WTC11 (cell line): ENCODE measurements around the gene PPP2R3A. TPM values are rescaled to one million over a fixed set of nuclear protein-coding genes. Genes with fewer than 3 reads are reported as not detected.

Experiments used
- ATAC-seq: fragments of 200-7000 bp; cut with Tn5 transposase; 2 replicates; pipeline ENCODE4 v1.10.0; 2021; ENCODE audit warnings: mild to moderate bottlenecking, moderate library complexity
- CTCF ChIA-PET: fragments of 300-600 bp; sonication (Branson Sonifier 250); formaldehyde crosslinking; loops from one replicate; lab custom pipeline; 2021; ENCODE audit warnings: antibody characterized with exemption; lab: Charles Lee
- POLR2A ChIA-PET: fragments of 350-600 bp; sonication (Branson Sonifier 250); formaldehyde crosslinking; loops from one replicate; lab custom pipeline; 2021; ENCODE audit warnings: antibody characterized with exemption; lab: Charles Lee
- DNase-seq: peaks from one replicate; pipeline ENCODE4 v3.0.0; 2021; ENCODE audit warnings: low spot score
- H3K27ac Mint-ChIP-seq: 2 replicates; pipeline ENCODE4 v1.8.0; 2021; ENCODE audit warnings: mixed read lengths
- H3K27me3 Mint-ChIP-seq: 2 replicates; pipeline ENCODE4 v1.8.0; 2021; ENCODE audit warnings: low read depth, mild to moderate bottlenecking, moderate library complexity, mixed read lengths
- H3K36me3 Mint-ChIP-seq: 2 replicates; pipeline ENCODE4 v1.8.0; 2021; ENCODE audit warnings: mixed read lengths
- H3K4me1 Mint-ChIP-seq: 2 replicates; pipeline ENCODE4 v1.8.0; 2022; ENCODE audit warnings: mixed read lengths
- H3K4me3 Mint-ChIP-seq: 2 replicates; pipeline ENCODE4 v1.8.0; 2021; ENCODE audit warnings: mild to moderate bottlenecking, moderate library complexity, mixed read lengths
- H3K9me3 Mint-ChIP-seq: 2 replicates; pipeline ENCODE4 v1.8.0; 2021; ENCODE audit warnings: mixed read lengths
- E2F4 ChIP-seq: sonication (generic); formaldehyde crosslinking; IDR thresholded peaks from 2 replicates; pipeline ENCODE4 v1.8.1; 2022; ENCODE audit warnings: low read depth, mild to moderate bottlenecking, moderate library complexity, missing genetic modification reagents, borderline replicate concordance
- EMX1 ChIP-seq: fragments of 250-450 bp; sonication (Bioruptor Pico); IDR thresholded peaks from 2 replicates; pipeline ENCODE4 v1.8.0; 2021; ENCODE audit warnings: mild to moderate bottlenecking
- ESRRA ChIP-seq: sonication (generic); formaldehyde crosslinking; IDR thresholded peaks from 2 replicates; pipeline ENCODE4 v1.8.1; 2022; ENCODE audit warnings: mild to moderate bottlenecking, missing genetic modification reagents, borderline replicate concordance
- HMGA2 ChIP-seq: fragments of 250-450 bp; sonication (Bioruptor Pico); IDR thresholded peaks from 2 replicates; pipeline ENCODE4 v1.4.0; 2021; ENCODE audit warnings: mild to moderate bottlenecking, moderate library complexity
- IRF2 ChIP-seq: sonication (generic); formaldehyde crosslinking; IDR thresholded peaks from 2 replicates; pipeline ENCODE4 v1.8.0; 2022; ENCODE audit warnings: low read depth, missing genetic modification reagents, borderline replicate concordance
- NFATC4 ChIP-seq: fragments of 250-450 bp; sonication (Bioruptor Pico); IDR thresholded peaks from 2 replicates; pipeline ENCODE4 v1.9.0; 2021; ENCODE audit warnings: mild to moderate bottlenecking
- NR3C1 ChIP-seq: sonication (generic); formaldehyde crosslinking; conservative IDR thresholded peaks from 2 replicates; pipeline ENCODE4 v1.8.1; 2023; ENCODE audit warnings: low read depth, mild to moderate bottlenecking, missing genetic modification reagents
- RELA ChIP-seq: sonication (generic); formaldehyde crosslinking; IDR thresholded peaks from 2 replicates; pipeline ENCODE4 v1.8.1; 2022; ENCODE audit warnings: missing genetic modification reagents, mild to moderate bottlenecking, borderline replicate concordance
- RORB ChIP-seq: fragments of 250-450 bp; sonication (Bioruptor Pico); IDR thresholded peaks from 2 replicates; pipeline ENCODE4 v1.9.0; 2021; ENCODE audit warnings: mild to moderate bottlenecking
- SP1 ChIP-seq: sonication (generic); formaldehyde crosslinking; conservative IDR thresholded peaks from 2 replicates; pipeline ENCODE4 v1.8.1; 2022; ENCODE audit warnings: missing genetic modification reagents
- TEAD1 ChIP-seq: sonication (generic); formaldehyde crosslinking; IDR thresholded peaks from 2 replicates; pipeline ENCODE4 v1.8.0; 2022; ENCODE audit warnings: mild to moderate bottlenecking, missing genetic modification reagents
- ZNF219 ChIP-seq: sonication (generic); formaldehyde crosslinking; IDR thresholded peaks from 2 replicates; pipeline ENCODE4 v1.8.0; 2023; ENCODE audit warnings: missing genetic modification reagents, mild to moderate bottlenecking, borderline replicate concordance
- ZNF232 ChIP-seq: sonication (generic); formaldehyde crosslinking; IDR thresholded peaks from 2 replicates; pipeline ENCODE4 v1.8.0; 2022; ENCODE audit warnings: mild to moderate bottlenecking, missing genetic modification reagents
- ZNF396 ChIP-seq: fragments of 250-450 bp; sonication (Bioruptor Pico); IDR thresholded peaks from 2 replicates; pipeline ENCODE4 v1.8.0; 2021; ENCODE audit warnings: mild to moderate bottlenecking, moderate library complexity, borderline replicate concordance
- ZNF425 ChIP-seq: fragments of 250-450 bp; sonication (Bioruptor Pico); conservative IDR thresholded peaks from 2 replicates; pipeline ENCODE4 v1.9.0; 2021; ENCODE audit warnings: mild to moderate bottlenecking
- total RNA-seq: library from RNA; stranded (reverse); gene quantifications from 3 replicates; pipeline ENCODE4 v1.2.3, GENCODE V29; 2021
- TF ChIP-seq, protein P1 (sequence below): fragments of 250-450 bp; sonication (Bioruptor Pico); IDR thresholded peaks from 2 replicates; pipeline ENCODE4 v2.1.2; 2022; ENCODE audit warnings: mild to moderate bottlenecking, moderate library complexity
- TF ChIP-seq, protein P2 (sequence below): sonication (generic); formaldehyde crosslinking; IDR thresholded peaks from 2 replicates; pipeline ENCODE4 v1.8.0; 2023; ENCODE audit warnings: missing genetic modification reagents
- TF ChIP-seq, protein P3 (sequence below): sonication (generic); formaldehyde crosslinking; conservative IDR thresholded peaks from 2 replicates; pipeline ENCODE4 v1.8.1; 2022; ENCODE audit warnings: mild to moderate bottlenecking, missing genetic modification reagents
- TF ChIP-seq, protein P4 (sequence below): fragments of 250-450 bp; sonication (Bioruptor Pico); IDR thresholded peaks from 2 replicates; pipeline ENCODE4 v1.9.0; 2021; ENCODE audit warnings: mild to moderate bottlenecking
- TF ChIP-seq, protein P5 (sequence below): sonication (generic); formaldehyde crosslinking; IDR thresholded peaks from 2 replicates; pipeline ENCODE4 v1.8.1; 2023; ENCODE audit warnings: mild to moderate bottlenecking, missing genetic modification reagents, borderline replicate concordance

Gene PPP2R3A
- total RNA-seq, 1 experiment from 2014 or later = 13.1 TPM

GRCh38 chr3:136149667-136150066 lies 184.1 kb downstream of the PPP2R3A start:
- Mint-ChIP-seq H3K27ac (no peak overlapping the region), H3K4me3 (no peak overlapping the region), H3K4me1 (peaks cover 6% of the 10 kb centered on the region; the same call in 1 of the 2 replicates), H3K27me3 (no peaks in the 10 kb centered on the region), H3K9me3 (no peaks in the 10 kb centered on the region), H3K36me3 (peaks cover 19% of the 10 kb centered on the region)
- POLR2A ChIA-PET = no interaction called here
- TF ChIP-seq NR3C1 (no peak), TEAD1 (CRISPR knock-in tag) (no peak), HMGA2 (no peak), ZNF425 (CRISPR knock-in tag) (no peak), ZNF396 (CRISPR knock-in tag) (no peak), ZNF219 (CRISPR knock-in tag) (no peak), SP1 (CRISPR knock-in tag) (no peak), E2F4 (CRISPR knock-in tag) (no peak), EMX1 (no peak), ZNF232 (CRISPR knock-in tag) (no peak), NFATC4 (CRISPR knock-in tag) (no peak), RORB (CRISPR knock-in tag) (no peak), ESRRA (CRISPR knock-in tag) (no peak), IRF2 (CRISPR knock-in tag) (no peak), RELA (CRISPR knock-in tag) (no peak)
- TF ChIP-seq, protein P1, sequence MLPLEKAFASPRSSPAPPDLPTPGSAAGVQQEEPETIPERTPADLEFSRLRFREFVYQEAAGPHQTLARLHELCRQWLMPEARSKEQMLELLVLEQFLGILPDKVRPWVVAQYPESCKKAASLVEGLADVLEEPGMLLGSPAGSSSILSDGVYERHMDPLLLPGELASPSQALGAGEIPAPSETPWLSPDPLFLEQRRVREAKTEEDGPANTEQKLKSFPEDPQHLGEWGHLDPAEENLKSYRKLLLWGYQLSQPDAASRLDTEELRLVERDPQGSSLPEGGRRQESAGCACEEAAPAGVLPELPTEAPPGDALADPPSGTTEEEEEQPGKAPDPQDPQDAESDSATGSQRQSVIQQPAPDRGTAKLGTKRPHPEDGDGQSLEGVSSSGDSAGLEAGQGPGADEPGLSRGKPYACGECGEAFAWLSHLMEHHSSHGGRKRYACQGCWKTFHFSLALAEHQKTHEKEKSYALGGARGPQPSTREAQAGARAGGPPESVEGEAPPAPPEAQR = no peak
- TF ChIP-seq, protein P2, sequence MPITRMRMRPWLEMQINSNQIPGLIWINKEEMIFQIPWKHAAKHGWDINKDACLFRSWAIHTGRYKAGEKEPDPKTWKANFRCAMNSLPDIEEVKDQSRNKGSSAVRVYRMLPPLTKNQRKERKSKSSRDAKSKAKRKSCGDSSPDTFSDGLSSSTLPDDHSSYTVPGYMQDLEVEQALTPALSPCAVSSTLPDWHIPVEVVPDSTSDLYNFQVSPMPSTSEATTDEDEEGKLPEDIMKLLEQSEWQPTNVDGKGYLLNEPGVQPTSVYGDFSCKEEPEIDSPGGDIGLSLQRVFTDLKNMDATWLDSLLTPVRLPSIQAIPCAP = no peak
- TF ChIP-seq, protein P3, sequence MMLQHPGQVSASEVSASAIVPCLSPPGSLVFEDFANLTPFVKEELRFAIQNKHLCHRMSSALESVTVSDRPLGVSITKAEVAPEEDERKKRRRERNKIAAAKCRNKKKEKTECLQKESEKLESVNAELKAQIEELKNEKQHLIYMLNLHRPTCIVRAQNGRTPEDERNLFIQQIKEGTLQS (CRISPR knock-in tag) = no peak
- TF ChIP-seq, protein P4, sequence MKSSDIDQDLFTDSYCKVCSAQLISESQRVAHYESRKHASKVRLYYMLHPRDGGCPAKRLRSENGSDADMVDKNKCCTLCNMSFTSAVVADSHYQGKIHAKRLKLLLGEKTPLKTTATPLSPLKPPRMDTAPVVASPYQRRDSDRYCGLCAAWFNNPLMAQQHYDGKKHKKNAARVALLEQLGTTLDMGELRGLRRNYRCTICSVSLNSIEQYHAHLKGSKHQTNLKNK (CRISPR knock-in tag) = no peak
- TF ChIP-seq, protein P5, sequence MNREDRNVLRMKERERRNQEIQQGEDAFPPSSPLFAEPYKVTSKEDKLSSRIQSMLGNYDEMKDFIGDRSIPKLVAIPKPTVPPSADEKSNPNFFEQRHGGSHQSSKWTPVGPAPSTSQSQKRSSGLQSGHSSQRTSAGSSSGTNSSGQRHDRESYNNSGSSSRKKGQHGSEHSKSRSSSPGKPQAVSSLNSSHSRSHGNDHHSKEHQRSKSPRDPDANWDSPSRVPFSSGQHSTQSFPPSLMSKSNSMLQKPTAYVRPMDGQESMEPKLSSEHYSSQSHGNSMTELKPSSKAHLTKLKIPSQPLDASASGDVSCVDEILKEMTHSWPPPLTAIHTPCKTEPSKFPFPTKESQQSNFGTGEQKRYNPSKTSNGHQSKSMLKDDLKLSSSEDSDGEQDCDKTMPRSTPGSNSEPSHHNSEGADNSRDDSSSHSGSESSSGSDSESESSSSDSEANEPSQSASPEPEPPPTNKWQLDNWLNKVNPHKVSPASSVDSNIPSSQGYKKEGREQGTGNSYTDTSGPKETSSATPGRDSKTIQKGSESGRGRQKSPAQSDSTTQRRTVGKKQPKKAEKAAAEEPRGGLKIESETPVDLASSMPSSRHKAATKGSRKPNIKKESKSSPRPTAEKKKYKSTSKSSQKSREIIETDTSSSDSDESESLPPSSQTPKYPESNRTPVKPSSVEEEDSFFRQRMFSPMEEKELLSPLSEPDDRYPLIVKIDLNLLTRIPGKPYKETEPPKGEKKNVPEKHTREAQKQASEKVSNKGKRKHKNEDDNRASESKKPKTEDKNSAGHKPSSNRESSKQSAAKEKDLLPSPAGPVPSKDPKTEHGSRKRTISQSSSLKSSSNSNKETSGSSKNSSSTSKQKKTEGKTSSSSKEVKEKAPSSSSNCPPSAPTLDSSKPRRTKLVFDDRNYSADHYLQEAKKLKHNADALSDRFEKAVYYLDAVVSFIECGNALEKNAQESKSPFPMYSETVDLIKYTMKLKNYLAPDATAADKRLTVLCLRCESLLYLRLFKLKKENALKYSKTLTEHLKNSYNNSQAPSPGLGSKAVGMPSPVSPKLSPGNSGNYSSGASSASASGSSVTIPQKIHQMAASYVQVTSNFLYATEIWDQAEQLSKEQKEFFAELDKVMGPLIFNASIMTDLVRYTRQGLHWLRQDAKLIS (CRISPR knock-in tag) = no peak
- ATAC-seq = no peak
- no peak for DNase-seq
- CTCF ChIA-PET = no interaction called here
